HG03039 (cell line): ENCODE measurements around the gene KCNMA1.

Experiments
- ATAC-seq: cut with Tn5 transposase; IDR thresholded peaks from one replicate; pipeline ENCODE4 v1.9.1; 2021; ENCODE audit warnings: mild to moderate bottlenecking, moderate library complexity; ENCODE audit not compliant: unreplicated experiment

Gene KCNMA1

GRCh38 chr10:77146712-77147336 is 490.8 kb downstream of the KCNMA1 start:
- no peak for ATAC-seq

GRCh38 chr10:77144656-77145055 is 493.0 kb downstream of the KCNMA1 start:
- ATAC-seq = no peak

- ATAC-seq = no peak
Observed at GRCh38 chr10:77139252-77140160, 498.1 kb downstream of the KCNMA1 start.

GRCh38 chr10:77138541-77138940 is 499.1 kb downstream of the KCNMA1 start:
- ATAC-seq = no peak

- no peak for ATAC-seq
Observed at GRCh38 chr10:77135555-77135954, 502.1 kb downstream of the KCNMA1 start.

- ATAC-seq = no peak
Observed at GRCh38 chr10:77131214-77131613, 506.4 kb downstream of the KCNMA1 start.

- ATAC-seq = no peak
Observed at GRCh38 chr10:77127243-77127642, 510.4 kb downstream of the KCNMA1 start.

- no peak for ATAC-seq
Observed at GRCh38 chr10:77125231-77125630, 512.4 kb downstream of the KCNMA1 start.

GRCh38 chr10:77123330-77123729 is 514.3 kb downstream of the KCNMA1 start:
- no peak for ATAC-seq

GRCh38 chr10:77121829-77122228 is 515.8 kb downstream of the KCNMA1 start:
- no peak for ATAC-seq

- ATAC-seq = no peak
Observed at GRCh38 chr10:77120666-77121376, 516.8 kb downstream of the KCNMA1 start.

GRCh38 chr10:77120012-77120411 is 517.6 kb downstream of the KCNMA1 start:
- no peak for ATAC-seq

- no peak for ATAC-seq
Observed at GRCh38 chr10:77118603-77119282, 518.9 kb downstream of the KCNMA1 start.

- ATAC-seq = no peak
Observed at GRCh38 chr10:77117501-77117900, 520.1 kb downstream of the KCNMA1 start.

- ATAC-seq = no peak
Observed at GRCh38 chr10:77116904-77117303, 520.7 kb downstream of the KCNMA1 start.

GRCh38 chr10:77114181-77114821 is 523.3 kb downstream of the KCNMA1 start:
- ATAC-seq = no peak

GRCh38 chr10:77111611-77112550 is 525.7 kb downstream of the KCNMA1 start:
- ATAC-seq = no peak

GRCh38 chr10:77110757-77111156 is 526.9 kb downstream of the KCNMA1 start:
- no peak for ATAC-seq

GRCh38 chr10:77109351-77109994 is 528.1 kb downstream of the KCNMA1 start:
- ATAC-seq = no peak
